Fibroblast of gingiva (primary cell): ENCODE measurements around the gene PPFIA1.

Source experiments
- DNase-seq: peaks from one replicate; pipeline ENCODE4 v3.0.0-alpha.2; 2011; ENCODE audit warnings: low read depth

PPFIA1 gene

GRCh38 chr11:70298243-70298915 lies 27.9 kb downstream of the PPFIA1 start:
- DNase-seq, result no peak

- DNase-seq, result no peak
These were observed 29.1 kb downstream of the PPFIA1 start for GRCh38 chr11:70299636-70300035.

GRCh38 chr11:70301191-70301590 lies 30.7 kb downstream of the PPFIA1 start:
- no peak for DNase-seq

- DNase-seq, result no peak
These were observed 31.4 kb downstream of the PPFIA1 start for GRCh38 chr11:70301721-70302418.

- DNase-seq, result no peak
These were observed 31.9 kb downstream of the PPFIA1 start for GRCh38 chr11:70302419-70302752.

- DNase-seq, result peak; percentile 84
These were observed 32.6 kb downstream of the PPFIA1 start for GRCh38 chr11:70303070-70303469.

- no peak for DNase-seq
These were observed 33.7 kb downstream of the PPFIA1 start for GRCh38 chr11:70304208-70304603.

- no peak for DNase-seq
These were observed 35.0 kb downstream of the PPFIA1 start for GRCh38 chr11:70305501-70305900.

GRCh38 chr11:70306586-70307033 lies 36.1 kb downstream of the PPFIA1 start:
- DNase-seq, result no peak

- DNase-seq, result no peak
These were observed 36.7 kb downstream of the PPFIA1 start for GRCh38 chr11:70307176-70307575.

- no peak for DNase-seq
These were observed 41.1 kb downstream of the PPFIA1 start for GRCh38 chr11:70311616-70312015.

- no peak for DNase-seq
These were observed 42.2 kb downstream of the PPFIA1 start for GRCh38 chr11:70312401-70313357.

- DNase-seq, result no peak
These were observed 43.5 kb downstream of the PPFIA1 start for GRCh38 chr11:70313945-70314344.

- no peak for DNase-seq
These were observed 44.2 kb downstream of the PPFIA1 start for GRCh38 chr11:70314730-70315129.

GRCh38 chr11:70315716-70316115 lies 45.2 kb downstream of the PPFIA1 start:
- no peak for DNase-seq

GRCh38 chr11:70317581-70318305 lies 47.3 kb downstream of the PPFIA1 start:
- DNase-seq, result no peak

- DNase-seq, result no peak
These were observed 49.0 kb downstream of the PPFIA1 start for GRCh38 chr11:70319396-70320076.

- DNase-seq, result no peak
These were observed 52.2 kb downstream of the PPFIA1 start for GRCh38 chr11:70322666-70323065.

- no peak for DNase-seq
These were observed 53.3 kb downstream of the PPFIA1 start for GRCh38 chr11:70323806-70324205.

GRCh38 chr11:70324376-70325115 lies 54.1 kb downstream of the PPFIA1 start:
- no peak for DNase-seq

GRCh38 chr11:70325824-70326223 lies 55.3 kb downstream of the PPFIA1 start:
- DNase-seq, result no peak
